LoVo (cell line): ENCODE measurements around the gene TGFBR3L.
A peak's percentile ranks its signal among the peaks of the same experiment; 100 is the strongest.

ENCODE experiments used
- DNase-seq: peaks from one replicate; pipeline ENCODE4 v3.0.0-alpha.2; 2016; ENCODE audit warnings: low spot score

The TGFBR3L gene

GRCh38 chr19:7914598-7915045 is at the start of gene TGFBR3L:
TSS of gene TGFBR3L (plus strand) at chr19:7914830.
- no peak for DNase-seq

GRCh38 chr19:7865262-7865911 is 49.2 kb upstream of the TGFBR3L start:
- DNase-seq, result no peak

- DNase-seq, result no peak
These were observed 48.1 kb upstream of the TGFBR3L start for GRCh38 chr19:7866399-7867091.

GRCh38 chr19:7867092-7867844 is 47.4 kb upstream of the TGFBR3L start:
- DNase-seq, result no peak

GRCh38 chr19:7868326-7868670 is 46.3 kb upstream of the TGFBR3L start:
- DNase-seq, result no peak

- peak; percentile 93 for DNase-seq
These were observed 45.8 kb upstream of the TGFBR3L start for GRCh38 chr19:7868671-7869452.

- peak; percentile 81 for DNase-seq
These were observed 45.1 kb upstream of the TGFBR3L start for GRCh38 chr19:7869453-7869909.

GRCh38 chr19:7869910-7870511 is 44.6 kb upstream of the TGFBR3L start:
- DNase-seq, result peak; percentile 73

GRCh38 chr19:7870571-7871436 is 43.8 kb upstream of the TGFBR3L start:
- DNase-seq, result peak; percentile 74

- DNase-seq, result peak; percentile 91
These were observed 43.0 kb upstream of the TGFBR3L start for GRCh38 chr19:7871437-7872305.

GRCh38 chr19:7872306-7873204 is 42.1 kb upstream of the TGFBR3L start:
- no peak for DNase-seq

GRCh38 chr19:7873304-7874075 is 41.1 kb upstream of the TGFBR3L start:
- DNase-seq, result no peak

- no peak for DNase-seq
These were observed 40.3 kb upstream of the TGFBR3L start, which contains the start of gene PRR36 for GRCh38 chr19:7874076-7874896. TSS of gene PRR36 (minus strand) at chr19:7874390. CDS start at chr19:7873689, 701 bp downstream.

- DNase-seq, result no peak
These were observed 39.7 kb upstream of the TGFBR3L start for GRCh38 chr19:7874897-7875273.

- no peak for DNase-seq
These were observed 37.3 kb upstream of the TGFBR3L start for GRCh38 chr19:7877249-7877836.

- DNase-seq, result no peak
These were observed 35.4 kb upstream of the TGFBR3L start for GRCh38 chr19:7879111-7879807.
